ENCODE results near the gene ANKHD1. TPM values are rescaled to one million over a fixed set of nuclear protein-coding genes. Genes with fewer than 3 reads are reported as not detected.

ANKHD1 gene
- total and polyA plus RNA-seq, 12 donors: 26.6 to 77.9 (median 67.5) TPM

- DNase-seq (peak; percentile 92 to 98), ATAC-seq (peak; percentile 93 to 96 (median 94))
- H3K27ac ChIP-seq: peak within 1 kb of the TSS; percentile 88 to 98 (median 94)
- H3K4me3 ChIP-seq: peak within 1 kb of the TSS; percentile 57 to 86 (median 70)
- H3K27me3 ChIP-seq: no peaks in the 10 kb centered on the region
- intact Hi-C loops (cut with DNase I): loop anchor here in 9 of 10 donors (1.0 to 10.0 kb wide), 6 partner anchors 17 to 83 kb away; partner anchors contain the start of genes TMCO6 (in 7 of the 9), CD14 (in 3 of the 9), EIF4EBP3 (in 1 of the 9) and IK (in 1 of the 9)
- no peak for TF ChIP-seq CTCF (IDR thresholded peaks at IDR 0.05)
- no peaks in the 10 kb centered on the region for H3K9me3 ChIP-seq
- peaks cover 0 to 54% (median 19%) of the 10 kb centered on the region in 9 donors for H3K36me3 ChIP-seq
- peaks cover 7 to 67% (median 56%) of the 10 kb centered on the region in 9 donors for H3K4me1 ChIP-seq
- WGBS, 2 donors: 0 to 1% methylated on average over 71 to 74 of the region's 74 CpGs
These were observed 162.8 kb downstream of the ANKHD1 start, which contains the start of the genes APBB3 and SLC35A4 for GRCh38 chr5:140564196-140565023. Gene APBB3, minus strand, starts transcription at chr5:140564598. Its CDS starts 353 bp downstream, at chr5:140564245. Gene SLC35A4, plus strand, starts transcription at chr5:140564828. Its CDS starts 2,342 bp downstream, at chr5:140567170.

- WGBS, 2 donors: 5 to 8% methylated on average over 13 of the region's 13 CpGs
- no peak for TF ChIP-seq CTCF (IDR thresholded peaks at IDR 0.05)
- intact Hi-C loops (cut with DNase I): loop anchor here in 8 of 10 donors (2.0 to 10.0 kb wide), 4 partner anchors 67 to 74 kb away; partner anchors contain the start of genes TMCO6 (in 7 of the 8) and CD14 (in 3 of the 8)
- DNase-seq (no peak), ATAC-seq (no peak)
- no peaks in the 10 kb centered on the region for H3K27me3 ChIP-seq
- peak overlapping the region; percentile 57 to 86 (median 70) for H3K4me3 ChIP-seq
- peaks cover 7 to 75% (median 64%) of the 10 kb centered on the region in 9 donors for H3K4me1 ChIP-seq
- no peaks in the 10 kb centered on the region for H3K9me3 ChIP-seq
- peaks cover 0 to 51% (median 19%) of the 10 kb centered on the region in 9 donors for H3K36me3 ChIP-seq
- H3K27ac ChIP-seq: peak overlapping the region; percentile 88 to 98 (median 94)
These were observed 163.6 kb downstream of the ANKHD1 start for GRCh38 chr5:140565024-140565779.

DNA sequence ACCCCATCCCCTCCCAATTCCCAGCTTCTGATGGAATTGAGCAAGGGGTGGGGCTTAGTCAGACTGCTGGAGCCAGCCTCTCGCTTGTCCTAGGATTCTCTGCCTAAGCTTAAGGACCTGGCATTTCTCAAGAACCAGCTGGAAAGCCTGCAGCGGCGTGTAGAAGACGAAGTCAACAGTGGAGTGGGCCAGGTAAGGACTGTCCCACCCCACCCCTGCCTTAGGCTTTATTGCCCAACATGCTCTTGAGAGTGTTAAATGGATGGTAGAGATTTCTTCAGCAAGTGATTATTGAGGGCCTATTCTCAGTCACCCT, 164.1 kb downstream of the ANKHD1 start:
- intact Hi-C loops (cut with DNase I): loop anchor here in 8 of 10 donors (2.0 to 10.0 kb wide), 4 partner anchors 67 to 73 kb away; partner anchors contain the start of genes TMCO6 (in 7 of the 8) and CD14 (in 3 of the 8)
- H3K9me3 ChIP-seq: no peaks in the 10 kb centered on the region
- DNase-seq (no peak), ATAC-seq (no peak)
- WGBS, 2 donors: 71 to 75% methylated on average over 4 of the region's 4 CpGs
- H3K27me3 ChIP-seq: no peaks in the 10 kb centered on the region
- TF ChIP-seq CTCF (IDR thresholded peaks at IDR 0.05): no peak
- H3K27ac ChIP-seq: peak overlapping the region in 7 of 10 donors; percentile 88 to 98 (median 94)
- H3K4me3 ChIP-seq: peak overlapping the region in 8 of 10 donors; percentile 57 to 86 (median 70)
- peaks cover 7 to 80% (median 68%) of the 10 kb centered on the region in 9 donors for H3K4me1 ChIP-seq
- H3K36me3 ChIP-seq: peaks cover 0 to 50% (median 19%) of the 10 kb centered on the region in 9 donors

DNA sequence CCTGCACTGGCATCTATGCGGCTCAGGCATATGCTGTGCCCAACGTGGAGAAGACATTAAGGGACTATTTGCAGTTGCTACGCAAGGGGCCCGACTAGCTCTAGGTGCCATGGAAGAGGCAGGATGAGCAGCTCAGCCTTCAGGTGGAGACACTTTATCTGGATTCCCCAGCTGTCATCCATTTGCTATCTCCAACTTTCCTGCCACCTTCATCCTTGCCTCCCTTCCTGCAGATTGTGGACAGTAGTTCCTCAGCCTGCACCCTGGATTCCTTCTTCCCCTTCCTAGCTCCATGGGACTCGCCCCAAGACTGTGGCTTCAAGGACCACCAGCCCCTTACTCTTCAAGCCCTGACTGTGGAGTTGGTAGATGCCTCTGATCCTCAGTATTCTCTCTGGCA, 165.0 kb downstream of the ANKHD1 start:
- H3K36me3 ChIP-seq: peaks cover 0 to 41% (median 19%) of the 10 kb centered on the region in 9 donors
- H3K27me3 ChIP-seq: no peaks in the 10 kb centered on the region
- no peak overlapping the region for H3K4me3 ChIP-seq
- peak overlapping the region in 1 of 10 donors; percentile 96 for H3K27ac ChIP-seq
- DNase-seq (no peak), ATAC-seq (no peak)
- no peaks in the 10 kb centered on the region for H3K9me3 ChIP-seq
- WGBS, 2 donors: 93 to 94% methylated on average over 5 of the region's 5 CpGs
- no peak for TF ChIP-seq CTCF (IDR thresholded peaks at IDR 0.05)
- intact Hi-C loops (cut with DNase I): loop anchor here in 6 of 10 donors (5.0 to 10.0 kb wide), 3 partner anchors 66 to 71 kb away; partner anchors contain the start of genes TMCO6 (in 5 of the 6) and CD14 (in 3 of the 6)
- H3K4me1 ChIP-seq: peaks cover 7 to 90% (median 75%) of the 10 kb centered on the region in 9 donors
